Uterus (tissue), 4 donors: Measurements from ENCODE around the gene TDRD3. TPM values are rescaled to one million over a fixed set of nuclear protein-coding genes. Genes with fewer than 3 reads are reported as not detected.
A peak's percentile ranks its signal among the peaks of the same experiment; 100 is the strongest.

ENCODE experiments used
- DNase-seq, 2 donors: peaks; one replicate each; pipeline ENCODE4 v3.0.0-alpha.2; 2019 to 2020
- H3K27ac ChIP-seq, 2 donors: fragments of 200-600 bp; sonication (generic); 1 replicate in 1 of 2; 2 replicates in 1 of 2; pipeline ENCODE4 v1.5.1; 2016 to 2018
- H3K27me3 ChIP-seq, 2 donors: fragments of 200-600 bp; sonication (generic); one replicate each; pipeline ENCODE4 v1.5.1; 2018 to 2019; ENCODE audit warnings: control low read depth in 1 of 2
- H3K36me3 ChIP-seq, 2 donors: fragments of 200-600 bp; sonication (generic); one replicate each; pipeline ENCODE4 v1.5.1; 2019; ENCODE audit warnings: control low read depth in 1 of 2
- H3K4me1 ChIP-seq, 2 donors: fragments of 200-600 bp; sonication (generic); one replicate each; pipeline ENCODE4 v1.5.1; 2018 to 2019; ENCODE audit warnings: control low read depth in 1 of 2
- H3K4me3 ChIP-seq, 2 donors: fragments of 200-600 bp; sonication (generic); 1 replicate in 1 of 2; 2 replicates in 1 of 2; pipeline ENCODE4 v1.5.1; 2018 to 2019; ENCODE audit warnings: mild to moderate bottlenecking in 1 of 2
- H3K9me3 ChIP-seq, 2 donors: fragments of 200-600 bp; sonication (generic); one replicate each; pipeline ENCODE4 v1.5.1; 2019; ENCODE audit warnings: control low read depth in 1 of 2
- CTCF ChIP-seq, 4 experiments: fragments of 200-600 bp in 2 of 4; fragments of 450-650 bp in 2 of 4; sonication (generic) in 2 of 4; IDR thresholded peaks; one replicate each; pipeline ENCODE4 v1.5.1; 2016 to 2019; ENCODE audit warnings: antibody characterized with exemption in 4 of 4, mild to moderate bottlenecking in 2 of 4, moderate library complexity in 1 of 4
- POLR2A ChIP-seq, 2 donors: fragments of 450-650 bp; IDR thresholded peaks; one replicate each; pipeline ENCODE4 v1.6.1; 2016; ENCODE audit warnings: antibody characterized with exemption in 2 of 2, mild to moderate bottlenecking in 1 of 2, moderate library complexity in 1 of 2
- intact Hi-C: fragments of 100-400 bp; cut with DNase I; formaldehyde crosslinking; loops from one replicate; pipeline ENCODE4 v1.15.1; 2023; ENCODE audit warnings: low total_unique reads
- total RNA-seq, 4 donors: library from RNA; depleted of rRNA in 3 of 4; stranded (reverse); fragments of >200 nt in 3 of 4; gene quantifications; one replicate each; pipeline versions ENCODE4 v1.1.0 to v1.2.4, GENCODE V29; 2014 to 2023
- donor health status: DM: yes; HTN: yes; CAD: no.

Gene TDRD3
- total RNA-seq, 4 donors from 2014 or later = 18.2 to 76.8 (median 48.4) TPM

GRCh38 chr13:60583196-60583888 lies 186.3 kb downstream of the TDRD3 start:
- intact Hi-C loops = no loop called here
- peak overlapping the region; percentile 33 to 36 for H3K27ac ChIP-seq

GRCh38 chr13:60583911-60584753 lies 187.1 kb downstream of the TDRD3 start:
- no peaks in the 10 kb centered on the region for H3K4me1 ChIP-seq
- intact Hi-C loops = no loop called here

More at GRCh38 chr13:60583196-60583888, 186.3 kb downstream of the TDRD3 start:
- Histone ChIP-seq H3K4me1 (no peaks in the 10 kb centered on the region), H3K9me3 (no peaks in the 10 kb centered on the region), H3K4me3 (no peak overlapping the region), H3K27me3 (no peaks in the 10 kb centered on the region), H3K36me3 (no peaks in the 10 kb centered on the region)
- TF ChIP-seq POLR2A (IDR thresholded peaks at IDR 0.05) = no peak
- no peak for TF ChIP-seq CTCF (IDR thresholded peaks at IDR 0.05)
- peak in 1 of 2 donors; percentile 22 for DNase-seq

GRCh38 chr13:60584976-60585375 lies 188.0 kb downstream of the TDRD3 start:
- DNase-seq = no peak
- Histone ChIP-seq H3K9me3 (no peaks in the 10 kb centered on the region), H3K4me1 (no peaks in the 10 kb centered on the region), H3K36me3 (no peaks in the 10 kb centered on the region), H3K4me3 (no peak overlapping the region), H3K27ac (no peak overlapping the region), H3K27me3 (no peaks in the 10 kb centered on the region)
- TF ChIP-seq CTCF (IDR thresholded peaks at IDR 0.05) (no peak), POLR2A (IDR thresholded peaks at IDR 0.05) (no peak)
- intact Hi-C loops = no loop called here

More at GRCh38 chr13:60583911-60584753, 187.1 kb downstream of the TDRD3 start:
- H3K27me3 ChIP-seq = no peaks in the 10 kb centered on the region
- no peak overlapping the region for H3K4me3 ChIP-seq
- DNase-seq = peak; percentile 18 to 32
- TF ChIP-seq CTCF (IDR thresholded peaks at IDR 0.05) = no peak
- TF ChIP-seq POLR2A (IDR thresholded peaks at IDR 0.05) = no peak
- H3K27ac ChIP-seq = peak overlapping the region; percentile 33 to 36
- H3K36me3 ChIP-seq = no peaks in the 10 kb centered on the region
- no peaks in the 10 kb centered on the region for H3K9me3 ChIP-seq

- Histone ChIP-seq H3K4me3 (no peak overlapping the region), H3K36me3 (no peaks in the 10 kb centered on the region), H3K27me3 (no peaks in the 10 kb centered on the region), H3K27ac (no peak overlapping the region), H3K4me1 (no peaks in the 10 kb centered on the region), H3K9me3 (no peaks in the 10 kb centered on the region)
- no peak for TF ChIP-seq POLR2A (IDR thresholded peaks at IDR 0.05)
- TF ChIP-seq CTCF (IDR thresholded peaks at IDR 0.05) = no peak
- DNase-seq = no peak
- intact Hi-C loops = no loop called here
Observed at GRCh38 chr13:60590800-60591747, 194.1 kb downstream of the TDRD3 start.
